A549 (cell line): ENCODE data around the gene POLR2L.

Experiments used
- EP300 ChIP-seq, 2 experiments: fragments of >200 bp; sonication (Bioruptor Twin); formaldehyde crosslinking; IDR thresholded peaks; 2 replicates in 1 of 2; 3 replicates in 1 of 2; pipeline ENCODE4 v1.6.1; 2016 to 2017
- ESRRA ChIP-seq: fragments of 150-350 bp; IDR thresholded peaks from 2 replicates; pipeline ENCODE4 v1.6.1; 2014; ENCODE audit warnings: mild to moderate bottlenecking, low read length, borderline replicate concordance
- FOXS1 ChIP-seq: fragments of 250-450 bp; sonication (Bioruptor Pico); IDR thresholded peaks from 2 replicates; pipeline ENCODE4 v1.5.0; 2020; ENCODE audit warnings: mild to moderate bottlenecking, moderate library complexity
- KDM1A ChIP-seq: fragments of 200-600 bp; sonication (generic); IDR thresholded peaks from 2 replicates; pipeline ENCODE4 v1.6.1; 2016; ENCODE audit warnings: low read depth, mild to moderate bottlenecking
- POLR2A ChIP-seq: IDR thresholded peaks from 2 replicates; pipeline ENCODE4 v1.6.1; 2012; ENCODE audit warnings: mild to moderate bottlenecking, low read length
- TF ChIP-seq, protein P1 (sequence below): fragments of >200 bp; sonication (Bioruptor Twin); formaldehyde crosslinking; IDR thresholded peaks from 3 replicates; pipeline ENCODE4 v1.5.1; 2016

DNA sequence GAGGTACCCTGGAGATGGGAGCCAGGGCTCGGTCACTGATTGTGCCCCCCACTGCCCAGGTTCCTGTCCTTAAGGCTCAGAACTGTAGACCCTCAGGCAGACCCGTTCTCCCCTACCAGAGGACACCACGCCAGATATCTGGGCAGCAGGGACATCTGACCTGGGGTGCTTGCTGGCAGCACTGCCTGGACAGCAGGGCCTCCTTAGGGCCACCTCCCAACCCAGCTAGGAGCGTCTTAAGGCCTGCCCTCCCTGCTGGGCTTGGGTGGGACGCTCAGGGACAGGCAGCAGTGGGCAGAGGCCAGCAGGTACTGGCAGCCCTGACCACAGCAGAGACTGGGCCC lies 3.1 kb downstream of the POLR2L start:
- no peak for TF ChIP-seq EP300 (IDR thresholded peaks at IDR 0.05)
- TF ChIP-seq POLR2A, result no peak; the same call in 1 of the 2 replicates
- TF ChIP-seq KDM1A, result no peak
- no peak for TF ChIP-seq ESRRA
- TF ChIP-seq, protein P1, sequence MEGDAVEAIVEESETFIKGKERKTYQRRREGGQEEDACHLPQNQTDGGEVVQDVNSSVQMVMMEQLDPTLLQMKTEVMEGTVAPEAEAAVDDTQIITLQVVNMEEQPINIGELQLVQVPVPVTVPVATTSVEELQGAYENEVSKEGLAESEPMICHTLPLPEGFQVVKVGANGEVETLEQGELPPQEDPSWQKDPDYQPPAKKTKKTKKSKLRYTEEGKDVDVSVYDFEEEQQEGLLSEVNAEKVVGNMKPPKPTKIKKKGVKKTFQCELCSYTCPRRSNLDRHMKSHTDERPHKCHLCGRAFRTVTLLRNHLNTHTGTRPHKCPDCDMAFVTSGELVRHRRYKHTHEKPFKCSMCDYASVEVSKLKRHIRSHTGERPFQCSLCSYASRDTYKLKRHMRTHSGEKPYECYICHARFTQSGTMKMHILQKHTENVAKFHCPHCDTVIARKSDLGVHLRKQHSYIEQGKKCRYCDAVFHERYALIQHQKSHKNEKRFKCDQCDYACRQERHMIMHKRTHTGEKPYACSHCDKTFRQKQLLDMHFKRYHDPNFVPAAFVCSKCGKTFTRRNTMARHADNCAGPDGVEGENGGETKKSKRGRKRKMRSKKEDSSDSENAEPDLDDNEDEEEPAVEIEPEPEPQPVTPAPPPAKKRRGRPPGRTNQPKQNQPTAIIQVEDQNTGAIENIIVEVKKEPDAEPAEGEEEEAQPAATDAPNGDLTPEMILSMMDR, result no peak
- no peak for TF ChIP-seq FOXS1 (CRISPR knock-in tag)
